ENCODE data around the gene CDC27.
"Not testable (repeated sequence)": the region's sequence is repeated elsewhere in the genome, so short reads cannot be mapped to it uniquely, and the experiment has no call there.

The CDC27 gene

DNA sequence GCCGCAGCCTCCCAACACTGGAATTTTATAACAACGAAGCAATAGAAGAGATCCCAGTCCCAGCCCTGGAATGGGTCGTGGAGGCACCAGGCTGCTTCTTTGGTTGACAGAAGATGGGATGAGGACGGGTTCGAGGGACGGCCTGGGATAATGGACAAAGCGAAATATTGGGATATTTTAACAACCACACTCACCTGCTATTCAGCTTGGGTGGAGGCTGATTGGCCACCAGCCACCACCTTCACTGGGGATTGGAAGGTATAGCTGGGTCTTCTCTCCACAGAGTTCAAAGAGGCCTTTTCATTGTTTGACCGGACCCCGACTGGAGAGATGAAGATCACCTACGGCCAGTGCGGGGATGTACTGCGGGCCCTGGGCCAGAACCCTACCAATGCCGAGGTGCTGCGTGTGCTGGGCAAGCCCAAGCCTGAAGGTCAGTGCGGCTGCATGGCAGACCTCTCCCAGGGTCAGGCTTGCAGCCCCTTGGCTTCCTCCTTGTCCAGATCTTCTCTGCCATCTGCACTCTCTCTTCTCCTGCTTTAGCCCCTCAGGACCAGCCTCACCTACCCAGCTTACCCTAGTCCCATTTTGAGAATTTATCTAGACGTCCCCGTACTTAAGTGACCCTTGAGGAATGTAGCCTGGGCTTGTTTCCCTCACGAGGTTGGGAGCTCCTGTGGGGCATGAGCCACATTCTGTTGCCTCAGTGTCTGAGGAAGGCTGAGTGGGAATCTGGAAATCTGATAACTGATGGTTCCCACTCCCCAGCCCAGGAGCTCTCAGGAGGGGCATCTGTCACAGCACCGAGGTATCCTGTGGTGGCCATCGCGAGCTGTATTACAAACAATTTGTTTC is 30.8 kb upstream of the CDC27 start:
- DNase-seq (ENCODE audit: low read depth), result no peak

DNA sequence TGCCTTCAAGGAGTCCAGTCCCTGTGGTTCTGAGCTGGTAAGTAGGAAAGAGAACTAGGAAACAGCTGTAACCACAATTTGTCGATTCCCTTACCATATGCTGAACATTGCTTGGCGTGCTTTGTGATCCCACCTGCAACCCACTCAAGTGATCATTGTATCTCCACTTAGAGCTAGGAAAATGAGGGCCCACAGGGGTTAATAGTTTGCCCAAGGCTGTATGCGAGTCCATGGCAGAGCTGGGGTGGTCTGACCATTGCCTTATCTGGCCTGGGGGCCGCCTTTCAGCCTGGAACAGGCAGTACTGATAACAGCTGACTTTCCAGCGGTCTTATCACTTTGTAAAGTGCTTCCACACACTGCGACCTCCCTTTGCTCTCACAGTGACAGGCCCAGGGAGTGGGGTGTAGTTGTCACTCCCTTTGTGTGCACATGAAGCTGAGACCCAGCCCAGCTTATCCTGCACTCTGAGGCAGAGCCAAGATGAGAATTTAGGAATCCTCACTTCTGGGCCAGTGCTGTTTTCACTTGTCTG is 29.9 kb upstream of the CDC27 start:
- no peak for DNase-seq (ENCODE audit: low read depth)

- not testable (repeated sequence) for DNase-seq (ENCODE audit: low read depth)
Measured at GRCh38 chr17:47217279-47217678, 28.2 kb upstream of the CDC27 start.

GRCh38 chr17:47216821-47217220 is 27.7 kb upstream of the CDC27 start:
- not testable (repeated sequence) for DNase-seq (ENCODE audit: low read depth)

DNA sequence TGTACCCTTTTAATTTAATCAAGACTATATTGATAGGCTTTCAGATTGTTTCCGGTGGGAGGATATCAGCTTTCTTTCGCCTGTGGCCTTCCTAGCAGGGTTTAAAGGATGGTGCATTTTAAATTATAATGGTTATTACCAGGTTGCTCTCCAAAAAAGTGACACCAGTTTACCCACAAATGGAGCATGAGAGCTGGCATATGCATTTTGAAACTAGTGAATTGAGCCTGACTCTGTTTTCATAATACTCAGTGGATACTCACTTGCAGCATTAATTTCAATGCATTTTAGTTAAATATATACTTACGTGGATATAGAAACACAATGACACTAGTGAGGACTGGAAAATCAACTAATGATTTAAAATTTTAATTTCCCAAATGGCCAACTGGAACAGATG is 25.8 kb upstream of the CDC27 start:
- DNase-seq (ENCODE audit: low read depth), result no peak

- no peak for DNase-seq (ENCODE audit: low read depth)
Measured at GRCh38 chr17:47213540-47213939, 24.4 kb upstream of the CDC27 start.

DNA sequence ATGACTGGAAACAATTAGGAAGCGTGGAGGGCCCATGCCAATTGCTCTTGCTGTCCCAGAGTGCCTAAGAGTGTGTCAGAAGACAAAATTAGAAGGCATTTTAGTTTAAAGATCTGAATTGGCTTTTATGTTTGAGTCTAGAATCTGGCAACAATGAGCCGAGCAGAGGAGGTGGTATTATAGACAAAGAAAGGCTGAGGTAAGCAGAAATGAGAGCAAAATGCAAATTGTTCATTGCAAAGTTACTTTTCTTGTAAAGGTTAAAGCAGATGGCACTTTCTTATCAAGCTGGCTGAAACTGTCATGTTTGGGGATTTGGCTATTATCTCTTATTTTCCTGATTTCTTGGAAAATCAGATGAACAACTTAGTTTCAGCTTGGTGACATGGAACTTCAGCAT is 23.4 kb upstream of the CDC27 start:
- DNase-seq (ENCODE audit: low read depth), result no peak

DNA sequence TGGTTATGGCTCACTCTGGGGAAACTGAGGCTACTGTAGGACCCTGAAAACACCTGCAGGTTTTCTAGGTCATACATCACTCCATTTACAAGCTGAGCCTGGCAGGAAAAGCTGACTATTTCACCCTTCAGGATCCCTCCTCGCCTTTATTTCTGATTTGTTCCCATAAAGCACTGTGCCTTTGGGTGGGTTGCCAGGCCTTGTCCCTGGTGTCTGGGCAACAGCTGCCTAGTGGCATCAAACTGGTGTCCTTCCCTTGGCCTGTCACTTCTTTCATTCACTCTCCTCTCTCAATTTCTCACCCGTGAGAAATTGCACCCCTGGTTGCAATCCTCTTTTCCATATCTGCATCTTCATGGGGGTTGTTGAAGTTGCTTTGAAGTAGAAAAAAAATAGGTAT is 21.7 kb upstream of the CDC27 start:
- DNase-seq (ENCODE audit: low read depth), result no peak

DNA sequence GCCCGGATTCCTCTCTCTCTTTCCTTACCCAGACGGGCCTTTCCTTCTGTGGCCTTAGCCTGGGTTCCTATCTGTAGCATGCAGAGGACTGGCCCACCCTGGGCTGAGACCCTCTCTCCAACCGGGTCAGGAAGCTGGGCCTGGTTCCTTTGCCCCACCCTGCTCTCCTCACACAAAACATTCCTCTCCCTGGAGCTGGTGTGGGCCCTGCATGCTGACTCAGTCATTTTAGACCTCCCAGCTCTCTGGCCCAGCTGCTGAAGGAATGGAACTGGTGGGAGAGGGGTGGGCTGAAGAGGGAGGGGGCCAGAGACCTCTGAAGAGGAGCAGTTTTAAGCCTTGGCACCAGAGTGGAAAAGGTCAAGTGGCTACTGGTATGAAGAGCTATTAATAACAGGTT is 21.0 kb upstream of the CDC27 start:
- no peak for DNase-seq (ENCODE audit: low read depth)

DNA sequence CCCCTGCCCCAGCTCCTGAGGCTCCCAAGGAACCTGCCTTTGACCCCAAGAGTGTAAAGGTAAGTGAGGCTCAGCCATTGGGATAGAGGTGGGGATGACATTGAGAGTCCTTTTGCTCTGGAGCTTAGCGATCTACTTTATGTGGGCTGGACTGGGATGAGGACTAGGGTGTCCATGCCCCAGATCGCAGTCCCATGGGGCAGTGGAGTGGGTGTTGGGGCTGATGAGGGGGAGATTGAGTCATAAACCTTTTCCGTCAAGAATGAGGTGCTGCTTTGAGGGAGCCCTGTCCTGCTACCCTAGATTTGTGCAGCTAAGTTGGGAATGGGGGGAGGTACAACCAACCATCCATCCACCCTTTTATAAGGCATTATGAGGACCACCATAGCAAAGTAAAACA is 20.4 kb upstream of the CDC27 start:
- no peak for DNase-seq (ENCODE audit: low read depth)

DNA sequence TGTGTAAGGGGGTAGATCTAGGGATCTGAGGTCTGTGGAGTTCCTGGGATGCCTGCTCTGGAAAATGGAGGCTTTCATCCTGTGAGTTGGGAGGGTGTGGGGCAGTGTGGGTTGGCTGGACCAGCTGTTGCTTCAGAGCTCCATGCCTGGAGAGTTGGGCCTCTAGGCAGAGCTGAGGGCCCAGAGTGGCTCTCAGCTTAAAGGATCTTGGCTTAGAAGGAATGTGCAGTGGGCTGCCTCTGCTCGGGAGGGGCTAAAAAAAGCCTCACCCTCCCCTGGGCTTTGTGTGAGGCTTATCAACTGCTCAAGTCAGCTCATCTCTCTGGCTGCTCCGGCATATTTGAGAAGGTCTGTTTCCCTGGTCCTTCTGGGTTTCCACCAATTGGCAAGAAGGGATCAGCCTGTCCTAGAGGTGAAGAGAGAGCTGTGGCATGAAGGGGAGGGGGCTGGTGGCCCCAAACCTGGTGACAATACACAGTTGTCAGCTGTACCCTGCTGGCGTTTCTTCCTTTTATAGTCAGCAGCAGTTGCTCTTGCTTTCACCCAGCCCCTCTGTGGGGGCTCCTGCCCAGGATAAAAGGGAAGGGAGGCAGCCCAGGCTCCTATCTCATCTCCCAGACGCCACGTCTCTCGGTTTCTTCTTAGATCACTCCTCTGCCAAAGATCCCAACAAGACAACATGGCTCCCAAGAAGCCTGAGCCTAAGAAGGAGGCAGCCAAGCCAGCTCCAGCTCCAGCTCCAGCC is 19.8 kb upstream of the CDC27 start, which contains the start of gene MYL4:
TSS of gene MYL4 (plus strand) at position 605 of the 745 bp plus-strand sequence. CDS start at position 680, 75 bp downstream.
- DNase-seq (ENCODE audit: low read depth), result no peak

- DNase-seq (ENCODE audit: low read depth), result no peak
Measured at GRCh38 chr17:47207143-47208067, 18.3 kb upstream of the CDC27 start.

DNA sequence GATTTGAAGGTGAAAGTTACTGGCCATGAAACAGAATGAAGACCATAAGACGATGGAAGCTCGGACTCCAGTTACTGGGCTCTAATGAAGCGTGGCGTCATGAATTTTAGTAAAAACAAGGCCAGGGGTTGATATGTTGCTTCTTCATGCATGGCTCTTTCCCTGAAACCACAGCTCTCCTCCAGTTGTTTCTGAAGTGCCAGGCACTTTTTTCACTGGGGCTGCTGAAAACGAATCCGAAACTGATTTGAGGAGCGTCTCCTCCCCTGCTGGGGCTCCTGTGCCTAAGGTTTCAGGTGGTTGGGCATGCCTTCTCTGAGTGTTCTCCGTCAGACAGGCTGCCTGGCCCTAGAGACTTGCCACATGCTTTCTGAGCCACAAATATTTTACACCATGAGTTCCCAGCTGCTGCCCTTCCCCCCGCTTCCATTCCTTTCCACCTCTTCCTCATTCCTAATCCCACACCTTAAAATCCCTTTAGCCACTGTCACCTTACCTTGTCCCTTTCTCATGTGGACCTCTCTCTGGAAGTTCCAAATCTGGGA is 16.4 kb upstream of the CDC27 start:
- peak; percentile 35 for DNase-seq (ENCODE audit: low read depth)

DNA sequence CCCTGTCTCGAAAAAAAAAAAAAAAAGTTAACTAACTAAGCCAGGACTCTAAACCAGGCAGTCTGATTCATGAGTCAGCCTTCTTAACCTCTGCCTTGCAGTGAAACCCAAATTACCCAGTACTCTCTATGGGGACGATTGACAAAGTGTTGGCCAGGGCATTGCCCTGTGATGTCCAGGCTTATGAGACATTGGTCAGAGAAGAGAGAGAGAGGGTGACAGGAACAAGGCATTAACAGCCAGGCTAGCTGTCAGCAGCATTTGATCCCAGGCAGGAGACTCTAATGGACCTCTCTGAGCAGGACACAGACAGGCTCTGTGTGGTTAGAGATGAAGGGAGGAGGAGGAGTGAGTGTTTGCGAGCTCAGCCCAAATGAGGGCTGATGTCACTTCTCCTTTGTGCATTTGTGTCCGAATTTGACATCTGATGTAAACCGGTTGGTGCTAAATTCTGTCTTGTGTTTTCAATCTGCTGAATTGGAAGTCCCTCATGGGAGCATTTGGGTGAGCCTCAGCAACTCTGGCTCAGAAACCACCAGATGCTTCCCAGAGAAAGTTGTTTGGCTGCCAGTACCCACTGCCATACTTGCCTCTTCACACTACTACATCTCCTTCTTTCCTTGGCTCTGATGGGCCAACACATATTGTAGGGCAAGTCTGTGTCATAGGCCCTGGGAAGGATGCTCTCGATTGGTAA is 15.8 kb upstream of the CDC27 start:
- DNase-seq (ENCODE audit: low read depth), result no peak

- peak; percentile 32 for DNase-seq (ENCODE audit: low read depth)
Measured at GRCh38 chr17:47203984-47204721, 15.1 kb upstream of the CDC27 start.

- DNase-seq (ENCODE audit: low read depth), result no peak
Measured at GRCh38 chr17:47201166-47201565, 12.1 kb upstream of the CDC27 start.

DNA sequence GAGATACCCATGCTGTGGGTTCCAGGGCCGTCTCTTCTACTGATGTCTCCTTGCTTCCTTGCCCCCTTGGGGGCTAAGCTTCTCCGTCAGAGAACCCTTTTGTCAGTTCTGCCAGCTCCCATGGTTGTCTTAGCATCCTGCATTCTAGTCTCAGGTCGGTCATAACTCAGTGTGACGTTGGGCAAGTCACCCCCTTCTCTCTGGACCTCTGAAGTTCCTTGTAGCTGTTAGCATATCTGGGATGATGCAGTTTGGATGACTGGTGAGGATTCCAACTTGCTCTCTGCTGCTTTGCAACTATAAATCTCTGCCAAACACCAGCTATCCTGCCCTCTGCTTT is 11.2 kb upstream of the CDC27 start:
- no peak for DNase-seq (ENCODE audit: low read depth)

GRCh38 chr17:47199627-47200324 is 10.7 kb upstream of the CDC27 start:
- no peak for DNase-seq (ENCODE audit: low read depth)

DNA sequence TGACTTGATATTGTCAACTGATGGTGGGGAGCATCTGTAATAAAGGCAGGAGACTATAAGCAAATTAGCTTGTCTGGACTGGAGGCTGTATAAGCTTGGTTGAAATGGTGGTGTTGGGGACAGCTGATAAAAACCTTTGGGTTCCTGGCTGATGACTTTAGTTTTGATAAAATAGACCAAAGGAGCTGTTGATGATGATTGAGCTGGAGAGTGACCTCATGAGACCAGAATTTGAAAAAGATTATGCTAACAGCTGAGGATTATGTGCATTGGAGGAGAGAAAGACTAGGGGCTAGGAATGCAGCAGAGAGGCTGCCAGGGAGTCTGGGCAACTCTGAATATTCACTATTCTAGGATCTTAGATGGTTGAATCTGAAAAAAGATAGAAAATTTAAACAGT is 8.7 kb upstream of the CDC27 start:
- DNase-seq (ENCODE audit: low read depth), result no peak
